Measurements from ENCODE around the gene FCHO2.

Gene FCHO2

GRCh38 chr5:73126381-73126780, 170.5 kb downstream of the FCHO2 start:
- no peak for TF ChIP-seq SUZ12 (IDR thresholded peaks at IDR 0.05; ENCODE audit: extremely low read depth, insufficient read depth, insufficient read length)
- TF ChIP-seq YY1 (IDR thresholded peaks at IDR 0.05; ENCODE audit: insufficient read depth, insufficient read length): no peak
- H3K9ac ChIP-seq (ENCODE audit: insufficient read length, low read depth): no peak overlapping the region
- H3K27me3 ChIP-seq (ENCODE audit: insufficient read depth, insufficient read length): peaks cover 10% of the 10 kb centered on the region
- H3K4me3 ChIP-seq (ENCODE audit: insufficient read length, low read depth): no peak overlapping the region
- no peak for DNase-seq (ENCODE audit: low read depth, low spot score)
- H3K36me3 ChIP-seq (ENCODE audit: insufficient read depth, insufficient read length, low read length): peaks cover 6% of the 10 kb centered on the region
- no peaks in the 10 kb centered on the region for H3K9me3 ChIP-seq (ENCODE audit: insufficient read depth, low read length)
- H3K4me1 ChIP-seq (ENCODE audit: insufficient read depth, insufficient read length): peaks cover 2% of the 10 kb centered on the region

GRCh38 chr5:73126957-73127356, 171.1 kb downstream of the FCHO2 start:
- Histone ChIP-seq H3K27me3 (ENCODE audit: insufficient read depth, insufficient read length) (peaks cover 4% of the 10 kb centered on the region), H3K36me3 (ENCODE audit: insufficient read depth, insufficient read length, low read length) (peaks cover 6% of the 10 kb centered on the region), H3K9me3 (ENCODE audit: insufficient read depth, low read length) (no peaks in the 10 kb centered on the region), H3K4me3 (ENCODE audit: insufficient read length, low read depth) (no peak overlapping the region), H3K4me1 (ENCODE audit: insufficient read depth, insufficient read length) (peaks cover 2% of the 10 kb centered on the region), H3K9ac (ENCODE audit: insufficient read length, low read depth) (no peak overlapping the region)
- no peak for TF ChIP-seq ZNF274 (IDR thresholded peaks at IDR 0.05; ENCODE audit: low read depth, low read length)
- no peak for TF ChIP-seq YY1 (IDR thresholded peaks at IDR 0.05; ENCODE audit: insufficient read depth, insufficient read length)
- no peak for TF ChIP-seq SUZ12 (IDR thresholded peaks at IDR 0.05; ENCODE audit: extremely low read depth, insufficient read depth, insufficient read length)
- no peak for DNase-seq (ENCODE audit: low read depth, low spot score)

- peaks cover 2% of the 10 kb centered on the region for H3K4me1 ChIP-seq (ENCODE audit: insufficient read depth, insufficient read length)
- H3K9me3 ChIP-seq (ENCODE audit: insufficient read depth, low read length): no peaks in the 10 kb centered on the region
- no peak overlapping the region for H3K4me3 ChIP-seq (ENCODE audit: insufficient read length, low read depth)
- TF ChIP-seq ZNF274 (IDR thresholded peaks at IDR 0.05; ENCODE audit: low read depth, low read length) (no peak), YY1 (IDR thresholded peaks at IDR 0.05; ENCODE audit: insufficient read depth, insufficient read length) (no peak), SUZ12 (IDR thresholded peaks at IDR 0.05; ENCODE audit: extremely low read depth, insufficient read depth, insufficient read length) (no peak)
- DNase-seq (ENCODE audit: low read depth, low spot score): no peak
- H3K9ac ChIP-seq (ENCODE audit: insufficient read length, low read depth): no peak overlapping the region
- no peaks in the 10 kb centered on the region for H3K36me3 ChIP-seq (ENCODE audit: insufficient read depth, insufficient read length, low read length)
- no peaks in the 10 kb centered on the region for H3K27me3 ChIP-seq (ENCODE audit: insufficient read depth, insufficient read length)
Measured at GRCh38 chr5:73129143-73129542, 173.3 kb downstream of the FCHO2 start.

- H3K27me3 ChIP-seq (ENCODE audit: insufficient read depth, insufficient read length): no peaks in the 10 kb centered on the region
- peaks cover 2% of the 10 kb centered on the region for H3K4me1 ChIP-seq (ENCODE audit: insufficient read depth, insufficient read length)
- H3K4me3 ChIP-seq (ENCODE audit: insufficient read length, low read depth): no peak overlapping the region
- no peak overlapping the region for H3K9ac ChIP-seq (ENCODE audit: insufficient read length, low read depth)
- TF ChIP-seq SUZ12 (IDR thresholded peaks at IDR 0.05; ENCODE audit: extremely low read depth, insufficient read depth, insufficient read length) (no peak), YY1 (IDR thresholded peaks at IDR 0.05; ENCODE audit: insufficient read depth, insufficient read length) (no peak), ZNF274 (IDR thresholded peaks at IDR 0.05; ENCODE audit: low read depth, low read length) (no peak)
- DNase-seq (ENCODE audit: low read depth, low spot score): no peak
- no peaks in the 10 kb centered on the region for H3K9me3 ChIP-seq (ENCODE audit: insufficient read depth, low read length)
- no peaks in the 10 kb centered on the region for H3K36me3 ChIP-seq (ENCODE audit: insufficient read depth, insufficient read length, low read length)
Measured at GRCh38 chr5:73130811-73131210, 175.0 kb downstream of the FCHO2 start.

- Histone ChIP-seq H3K4me1 (ENCODE audit: insufficient read depth, insufficient read length) (peaks cover 2% of the 10 kb centered on the region), H3K36me3 (ENCODE audit: insufficient read depth, insufficient read length, low read length) (no peaks in the 10 kb centered on the region), H3K9ac (ENCODE audit: insufficient read length, low read depth) (no peak overlapping the region), H3K9me3 (ENCODE audit: insufficient read depth, low read length) (no peaks in the 10 kb centered on the region), H3K4me3 (ENCODE audit: insufficient read length, low read depth) (no peak overlapping the region), H3K27me3 (ENCODE audit: insufficient read depth, insufficient read length) (no peaks in the 10 kb centered on the region)
- TF ChIP-seq YY1 (IDR thresholded peaks at IDR 0.05; ENCODE audit: insufficient read depth, insufficient read length) (no peak), ZNF274 (IDR thresholded peaks at IDR 0.05; ENCODE audit: low read depth, low read length) (no peak), SUZ12 (IDR thresholded peaks at IDR 0.05; ENCODE audit: extremely low read depth, insufficient read depth, insufficient read length) (no peak)
- no peak for DNase-seq (ENCODE audit: low read depth, low spot score)
Measured at GRCh38 chr5:73131711-73132425, 176.0 kb downstream of the FCHO2 start.

- H3K27me3 ChIP-seq (ENCODE audit: insufficient read depth, insufficient read length): no peaks in the 10 kb centered on the region
- TF ChIP-seq YY1 (IDR thresholded peaks at IDR 0.05; ENCODE audit: insufficient read depth, insufficient read length) (no peak), ZNF274 (IDR thresholded peaks at IDR 0.05; ENCODE audit: low read depth, low read length) (no peak), SUZ12 (IDR thresholded peaks at IDR 0.05; ENCODE audit: extremely low read depth, insufficient read depth, insufficient read length) (no peak)
- no peak overlapping the region for H3K9ac ChIP-seq (ENCODE audit: insufficient read length, low read depth)
- H3K9me3 ChIP-seq (ENCODE audit: insufficient read depth, low read length): no peaks in the 10 kb centered on the region
- peaks cover 5% of the 10 kb centered on the region for H3K4me1 ChIP-seq (ENCODE audit: insufficient read depth, insufficient read length)
- H3K36me3 ChIP-seq (ENCODE audit: insufficient read depth, insufficient read length, low read length): no peaks in the 10 kb centered on the region
- H3K4me3 ChIP-seq (ENCODE audit: insufficient read length, low read depth): no peak overlapping the region
- no peak for DNase-seq (ENCODE audit: low read depth, low spot score)
Measured at GRCh38 chr5:73132759-73133158, 176.9 kb downstream of the FCHO2 start.

- no peak for DNase-seq (ENCODE audit: low read depth, low spot score)
- no peak for TF ChIP-seq YY1 (IDR thresholded peaks at IDR 0.05; ENCODE audit: insufficient read depth, insufficient read length)
- no peak for TF ChIP-seq SUZ12 (IDR thresholded peaks at IDR 0.05; ENCODE audit: extremely low read depth, insufficient read depth, insufficient read length)
- TF ChIP-seq ZNF274 (IDR thresholded peaks at IDR 0.05; ENCODE audit: low read depth, low read length): no peak
- no peak overlapping the region for H3K9ac ChIP-seq (ENCODE audit: insufficient read length, low read depth)
- H3K36me3 ChIP-seq (ENCODE audit: insufficient read depth, insufficient read length, low read length): no peaks in the 10 kb centered on the region
- no peaks in the 10 kb centered on the region for H3K9me3 ChIP-seq (ENCODE audit: insufficient read depth, low read length)
- peaks cover 5% of the 10 kb centered on the region for H3K4me1 ChIP-seq (ENCODE audit: insufficient read depth, insufficient read length)
- H3K27me3 ChIP-seq (ENCODE audit: insufficient read depth, insufficient read length): no peaks in the 10 kb centered on the region
- no peak overlapping the region for H3K4me3 ChIP-seq (ENCODE audit: insufficient read length, low read depth)
Measured at GRCh38 chr5:73135021-73135420, 179.2 kb downstream of the FCHO2 start.

Data from NT2/D1 (cell line).